Activated gamma-delta T cell (primary cell): Measurements from ENCODE around the gene IPCEF1.
"Not testable (repeated sequence)": the region's sequence is repeated elsewhere in the genome, so short reads cannot be mapped to it uniquely, and the experiment has no call there.

ENCODE experiments used
- DNase-seq: peaks from one replicate; lab custom pipeline; 2025; lab: John Stamatoyannopoulos, UW

The IPCEF1 gene

GRCh38 chr6:154246723-154247118 lies 109.9 kb downstream of the IPCEF1 start:
- DNase-seq = no peak

GRCh38 chr6:154245506-154245905 lies 111.1 kb downstream of the IPCEF1 start:
- no peak for DNase-seq

- DNase-seq = no peak
Observed at GRCh38 chr6:154243793-154244750, 112.5 kb downstream of the IPCEF1 start.

- DNase-seq = no peak
Observed at GRCh38 chr6:154242617-154243357, 113.8 kb downstream of the IPCEF1 start.

- DNase-seq = no peak
Observed at GRCh38 chr6:154241581-154241980, 115.0 kb downstream of the IPCEF1 start.

GRCh38 chr6:154241061-154241460 lies 115.5 kb downstream of the IPCEF1 start:
- not testable (repeated sequence) for DNase-seq

- DNase-seq = no peak
Observed at GRCh38 chr6:154239392-154239791, 117.2 kb downstream of the IPCEF1 start.

GRCh38 chr6:154238831-154239230 lies 117.8 kb downstream of the IPCEF1 start:
- DNase-seq = no peak

GRCh38 chr6:154236646-154237301 lies 119.8 kb downstream of the IPCEF1 start:
- no peak for DNase-seq

- DNase-seq = no peak
Observed at GRCh38 chr6:154234019-154234772, 122.4 kb downstream of the IPCEF1 start.

- DNase-seq = no peak
Observed at GRCh38 chr6:154233383-154233782, 123.2 kb downstream of the IPCEF1 start.

- DNase-seq = no peak
Observed at GRCh38 chr6:154232013-154232910, 124.3 kb downstream of the IPCEF1 start.

GRCh38 chr6:154230910-154231595 lies 125.5 kb downstream of the IPCEF1 start:
- no peak for DNase-seq

GRCh38 chr6:154230393-154230792 lies 126.2 kb downstream of the IPCEF1 start:
- no peak for DNase-seq

- DNase-seq = no peak
Observed at GRCh38 chr6:154229786-154230185, 126.8 kb downstream of the IPCEF1 start.

- DNase-seq = no peak
Observed at GRCh38 chr6:154228521-154228905, 128.1 kb downstream of the IPCEF1 start.

GRCh38 chr6:154227862-154228520 lies 128.6 kb downstream of the IPCEF1 start:
- DNase-seq = no peak

GRCh38 chr6:154226461-154226860 lies 130.1 kb downstream of the IPCEF1 start:
- DNase-seq = no peak

GRCh38 chr6:154223296-154223695 lies 133.3 kb downstream of the IPCEF1 start:
- DNase-seq = no peak
